ENCODE results near the gene GDI2.
"Not testable (repeated sequence)": the region's sequence is repeated elsewhere in the genome, so short reads cannot be mapped to it uniquely, and the experiment has no call there.

The GDI2 gene

GRCh38 chr10:5826511-5826910, 13.3 kb upstream of the GDI2 start:
- DNase-seq: not testable (repeated sequence)

- DNase-seq: no peak
Measured at GRCh38 chr10:5818894-5819293, 5.7 kb upstream of the GDI2 start.

- no peak for DNase-seq
Measured at GRCh38 chr10:5818048-5818331, 4.8 kb upstream of the GDI2 start.

- no peak for DNase-seq
Measured at GRCh38 chr10:5817322-5818047, 4.3 kb upstream of the GDI2 start.

- DNase-seq: no peak
Measured at GRCh38 chr10:5816170-5816569, 2.9 kb upstream of the GDI2 start.

- DNase-seq: no peak
Measured at GRCh38 chr10:5814110-5815107, 1.2 kb upstream of the GDI2 start.

GRCh38 chr10:5813091-5813340, 218 bp downstream of the GDI2 start:
- no peak for DNase-seq

- DNase-seq: no peak
Measured at GRCh38 chr10:5812283-5813090, 747 bp downstream of the GDI2 start.

GRCh38 chr10:5811387-5811821, 1.8 kb downstream of the GDI2 start:
- no peak for DNase-seq

- DNase-seq: no peak
Measured at GRCh38 chr10:5810225-5810624, 3.0 kb downstream of the GDI2 start.

GRCh38 chr10:5809527-5810154, 3.6 kb downstream of the GDI2 start:
- no peak for DNase-seq

GRCh38 chr10:5808783-5809392, 4.3 kb downstream of the GDI2 start:
- DNase-seq: not testable (repeated sequence)

- DNase-seq: no peak
Measured at GRCh38 chr10:5806745-5807144, 6.5 kb downstream of the GDI2 start.

- DNase-seq: no peak
Measured at GRCh38 chr10:5805711-5806110, 7.5 kb downstream of the GDI2 start.

- no peak for DNase-seq
Measured at GRCh38 chr10:5805260-5805659, 8.0 kb downstream of the GDI2 start.

- DNase-seq: no peak
Measured at GRCh38 chr10:5804386-5804785, 8.8 kb downstream of the GDI2 start.

- no peak for DNase-seq
Measured at GRCh38 chr10:5800782-5801181, 12.5 kb downstream of the GDI2 start.

GRCh38 chr10:5794236-5794635, 19.0 kb downstream of the GDI2 start:
- DNase-seq: no peak

- no peak for DNase-seq
Measured at GRCh38 chr10:5789626-5790025, 23.6 kb downstream of the GDI2 start.

GRCh38 chr10:5788969-5789368, 24.3 kb downstream of the GDI2 start:
- DNase-seq: no peak

- DNase-seq: no peak
Measured at GRCh38 chr10:5783300-5783699, 29.9 kb downstream of the GDI2 start.

GRCh38 chr10:5782174-5782573, 31.1 kb downstream of the GDI2 start:
- no peak for DNase-seq

- DNase-seq: no peak
Measured at GRCh38 chr10:5779730-5780129, 33.5 kb downstream of the GDI2 start.
